B cell (primary cell): ENCODE results near the gene SENP5. TPM values are rescaled to one million over a fixed set of nuclear protein-coding genes. Genes with fewer than 3 reads are reported as not detected.

Source experiments
- ATAC-seq: fragments of 200-7000 bp; cut with Tn5 transposase; one replicate; pipeline ENCODE4 v1.10.0; 2021; ENCODE audit warnings: low read depth, mild to moderate bottlenecking, moderate number of reproducible peaks, moderate library complexity
- CTCF ChIA-PET: fragments of 350-600 bp; sonication (Branson Sonifier 250); formaldehyde crosslinking; loops from one replicate; lab custom pipeline; 2021; ENCODE audit warnings: antibody characterized with exemption, inconsistent platforms; lab: Charles Lee
- POLR2A ChIA-PET: fragments of 350-600 bp; sonication (Branson Sonifier 250); formaldehyde crosslinking; loops from one replicate; lab custom pipeline; 2021; ENCODE audit warnings: antibody characterized with exemption; lab: Charles Lee
- DNase-seq: peaks from one replicate; pipeline ENCODE4 v3.0.0; 2013
- H2AFZ ChIP-seq: 2 replicates; pipeline ENCODE4 v1.6.1; 2012; ENCODE audit warnings: mild to moderate bottlenecking, low read depth, low read length; ENCODE audit not compliant: insufficient read depth, poor library complexity, severe bottlenecking
- H3K27ac ChIP-seq, 2 donors: 1 replicate in 1 of 2; 2 replicates in 1 of 2; pipeline ENCODE4 v1.5.1; 2012 to 2013; ENCODE audit warnings: low read length in 2 of 2, mild to moderate bottlenecking in 2 of 2, moderate library complexity in 1 of 2
- H3K27me3 ChIP-seq, 4 experiments: fragments of 200-600 bp in 1 of 4; sonication (generic) in 1 of 4; replicated peaks in 1 of 4; 1 replicate in 2 of 4; 2 replicates in 2 of 4; pipeline versions ENCODE4 v1.6.1 to v1.7.0; 2013 to 2016; ENCODE audit warnings: low read length in 3 of 4, mild to moderate bottlenecking in 2 of 4, mixed read lengths in 1 of 4, moderate library complexity in 1 of 4; ENCODE audit not compliant: insufficient read depth in 4 of 4, control insufficient read depth in 3 of 4; ENCODE audit errors: control extremely low read depth in 1 of 4
- H3K36me3 ChIP-seq, 2 experiments: replicated peaks in 1 of 2; 1 replicate in 1 of 2; 2 replicates in 1 of 2; pipeline versions ENCODE4 v1.6.1 to v1.7.1; 2013; ENCODE audit warnings: low read length in 1 of 2; ENCODE audit not compliant: insufficient read depth in 2 of 2, control insufficient read depth in 1 of 2; ENCODE audit errors: control extremely low read depth in 1 of 2, extremely low read depth in 1 of 2
- H3K4me1 ChIP-seq, 2 donors: fragments of 200-600 bp in 1 of 2; sonication (generic) in 1 of 2; 1 replicate in 1 of 2; 2 replicates in 1 of 2; pipeline versions ENCODE4 v1.5.1 to v1.6.1; 2013 to 2017; ENCODE audit warnings: low read length in 2 of 2; ENCODE audit not compliant: control insufficient read depth in 2 of 2, insufficient read depth in 2 of 2
- H3K4me2 ChIP-seq: replicated peaks from 2 replicates; pipeline ENCODE3; 2012; ENCODE audit warnings: mild to moderate bottlenecking, low read depth, low read length; ENCODE audit not compliant: poor library complexity, severe bottlenecking
- H3K4me3 ChIP-seq, 5 experiments: fragments of 200-600 bp in 1 of 5; sonication (generic) in 1 of 5; 1 replicate in 3 of 5; 2 replicates in 2 of 5; pipeline versions ENCODE4 v1.5.1 to v1.7.0; 2011 to 2016; ENCODE audit warnings: low read length in 4 of 5, mild to moderate bottlenecking in 4 of 5, low read depth in 2 of 5, control low read depth in 1 of 5, moderate library complexity in 1 of 5; ENCODE audit not compliant: insufficient read depth in 1 of 5; ENCODE audit errors: control extremely low read depth in 1 of 5, extremely low read depth in 1 of 5
- H3K79me2 ChIP-seq: fragments of 200-600 bp; sonication (generic); one replicate; pipeline ENCODE4 v1.6.0; 2016; ENCODE audit warnings: low read length; ENCODE audit not compliant: control insufficient read depth, insufficient read depth
- H3K9ac ChIP-seq: fragments of 200-600 bp; sonication (generic); 2 replicates; pipeline ENCODE4 v1.6.1; 2017; ENCODE audit warnings: mild to moderate bottlenecking, low read length, moderate library complexity
- H3K9me3 ChIP-seq, 3 donors: one replicate each; pipeline versions ENCODE4 v1.6.1 to v1.7.1; 2013; ENCODE audit warnings: low read length in 2 of 3; ENCODE audit not compliant: control insufficient read depth in 2 of 3, insufficient read depth in 1 of 3; ENCODE audit errors: control extremely low read depth in 1 of 3
- H4K20me1 ChIP-seq: 2 replicates; pipeline ENCODE4 v1.6.0; 2012; ENCODE audit warnings: mild to moderate bottlenecking, low read length; ENCODE audit not compliant: insufficient read depth, control insufficient read depth, poor library complexity, severe bottlenecking
- H3K27ac Mint-ChIP-seq: one replicate; pipeline ENCODE4 v1.8.0; 2021; ENCODE audit warnings: mixed read lengths
- H3K27me3 Mint-ChIP-seq: one replicate; pipeline ENCODE4 v1.8.0; 2021; ENCODE audit warnings: mixed read lengths
- H3K4me1 Mint-ChIP-seq: one replicate; pipeline ENCODE4 v1.8.0; 2021; ENCODE audit warnings: mixed read lengths
- H3K4me3 Mint-ChIP-seq: one replicate; pipeline ENCODE4 v1.8.0; 2021; ENCODE audit warnings: mixed read lengths
- H3K9me3 Mint-ChIP-seq: one replicate; pipeline ENCODE4 v1.8.0; 2022; ENCODE audit warnings: mixed read lengths; ENCODE audit not compliant: insufficient read depth
- CTCF ChIP-seq: fragments of 200-600 bp; IDR thresholded peaks from one replicate; pipeline ENCODE4 v1.8.0; 2022; ENCODE audit warnings: antibody characterized with exemption, mild to moderate bottlenecking
- EZH2 ChIP-seq: IDR thresholded peaks from 2 replicates; pipeline ENCODE4 v1.6.1; 2012; ENCODE audit warnings: borderline replicate concordance, low read depth, mild to moderate bottlenecking, moderate library complexity, low read length; ENCODE audit not compliant: insufficient read depth, poor library complexity, severe bottlenecking
- WGBS: methylation state at CpG from one replicate; pipeline ENCODE4 v1.1.5; 2013; ENCODE audit warnings: missing lambda C conversion rate; ENCODE audit not compliant: insufficient coverage; 5-methylcytosine and 5-hydroxymethylcytosine counted together
- intact Hi-C: fragments of 100-400 bp; cut with micrococcal nuclease; formaldehyde crosslinking; loops from one replicate; pipeline ENCODE4 v1.10.0; 2022
- polyA plus RNA-seq: library from polyadenylated mRNA; depleted of rRNA; stranded (reverse); fragments of >200 nt; gene quantifications from 2 replicates; pipeline ENCODE4 v1.2.3, GENCODE V29; 2012
- total RNA-seq, 2 donors: library from RNA; stranded (reverse); fragments of 120-200 nt in 1 of 2; gene quantifications; 1 replicate in 1 of 2; 2 replicates in 1 of 2; pipeline versions ENCODE4 v1.2.3 to v1.2.4, GENCODE V29; 2013 to 2022

The SENP5 gene
- total and polyA plus RNA-seq, 2 donors (not counting 1 experiment from before 2014, with no cell fraction given) = 9.2 to 51.5 TPM

GRCh38 chr3:196875258-196875657 is 7.5 kb downstream of the SENP5 start:
- Mint-ChIP-seq H3K4me3 (no peak overlapping the region), H3K27me3 (no peaks in the 10 kb centered on the region), H3K4me1 (peaks cover 36% of the 10 kb centered on the region), H3K27ac (no peak overlapping the region), H3K9me3 (no peaks in the 10 kb centered on the region)
- Histone ChIP-seq H3K79me2 (peaks cover 99% of the 10 kb centered on the region), H3K9me3 (no peaks in the 10 kb centered on the region), H4K20me1 (peaks cover 84% of the 10 kb centered on the region), H3K9ac (no peak overlapping the region), H3K27ac (no peak overlapping the region), H3K36me3 (peaks cover 0 to 5% of the 10 kb centered on the region in 2 experiments), H3K4me3 (no peak overlapping the region), H2AFZ (no peak overlapping the region), H3K4me1 (peaks cover 3% of the 10 kb centered on the region in 2 donors), H3K4me2 (no peak overlapping the region), H3K27me3 (no peaks in the 10 kb centered on the region)
- ChIA-PET CTCF (no interaction called here), POLR2A (interaction anchor here (0.6 kb wide), 1 partner anchor 42 kb away, joined by 11 read pairs; no protein-coding TSS in a partner anchor)
- WGBS = 83% methylated on average over 2 of the region's 2 CpGs
- intact Hi-C loops = no loop called here
- ATAC-seq = no peak
- no peak for DNase-seq
- TF ChIP-seq CTCF = no peak
- no peak for TF ChIP-seq EZH2

DNA sequence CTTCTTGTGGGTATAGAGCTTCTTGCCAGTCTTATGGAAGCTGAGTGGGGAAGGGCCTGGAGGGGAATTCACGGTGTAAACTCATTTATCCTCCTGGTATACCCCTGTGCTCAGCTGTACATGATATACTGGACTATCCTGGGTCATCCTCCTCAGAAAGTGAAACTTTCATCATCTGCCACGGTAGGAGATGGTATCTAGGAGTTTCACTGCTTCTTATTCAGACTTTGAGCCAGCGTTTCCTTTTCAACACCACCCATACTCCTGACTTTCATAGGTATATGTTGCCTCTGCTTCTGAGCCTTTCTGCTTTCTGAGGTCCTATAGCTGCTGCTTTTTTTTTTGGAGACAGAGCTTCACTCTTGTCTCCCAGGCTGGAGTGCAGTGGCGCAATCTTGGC is 15.6 kb downstream of the SENP5 start:
- Histone ChIP-seq H3K9ac (no peak overlapping the region), H3K4me1 (peaks cover 0 to 5% of the 10 kb centered on the region in 2 donors), H3K9me3 (no peaks in the 10 kb centered on the region), H2AFZ (no peak overlapping the region), H3K27ac (no peak overlapping the region), H3K4me3 (no peak overlapping the region), H3K4me2 (no peak overlapping the region), H3K79me2 (peaks cover 94% of the 10 kb centered on the region), H3K36me3 (peaks cover 0 to 20% of the 10 kb centered on the region in 2 experiments), H4K20me1 (peaks cover 74% of the 10 kb centered on the region), H3K27me3 (no peaks in the 10 kb centered on the region)
- WGBS = no CpG with 5 or more reads among the region's 4 CpGs
- Mint-ChIP-seq H3K4me3 (no peak overlapping the region), H3K27ac (peak overlapping the region; percentile 8), H3K4me1 (peaks cover 25% of the 10 kb centered on the region), H3K9me3 (no peaks in the 10 kb centered on the region), H3K27me3 (no peaks in the 10 kb centered on the region)
- ChIA-PET POLR2A (no interaction called here), CTCF (no interaction called here)
- DNase-seq = no peak
- ATAC-seq = no peak
- TF ChIP-seq EZH2 (no peak), CTCF (no peak)
- intact Hi-C loops = no loop called here
